Measurements from ENCODE around the gene TAAR1.
"Not testable (repeated sequence)": the region's sequence is repeated elsewhere in the genome, so short reads cannot be mapped to it uniquely, and the experiment has no call there.

TAAR1 gene

DNA sequence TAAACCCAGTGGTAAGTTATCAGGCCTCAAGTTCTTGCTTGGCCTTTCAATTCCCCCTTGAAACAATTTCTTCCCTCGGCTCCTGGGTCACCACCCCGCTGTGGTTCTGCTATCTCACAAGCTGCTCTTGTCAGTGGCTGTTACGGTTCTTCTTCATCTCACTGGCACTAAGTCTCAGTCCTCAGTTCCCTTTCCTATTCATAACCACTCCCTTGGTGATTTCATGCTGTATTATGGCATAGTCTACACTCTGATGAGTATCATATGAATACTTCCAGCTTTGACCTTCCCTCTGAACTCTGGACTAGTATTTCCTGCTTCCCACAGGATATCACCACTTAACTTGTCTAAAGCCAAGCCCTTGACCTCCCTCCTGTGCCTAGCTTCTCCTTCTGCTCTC lies 7.9 kb downstream of the TAAR1 start:
- no peak for DNase-seq

GRCh38 chr6:132650429-132650828 lies 8.6 kb downstream of the TAAR1 start:
- no peak for DNase-seq

GRCh38 chr6:132648828-132649227 lies 10.2 kb downstream of the TAAR1 start:
- no peak for DNase-seq

GRCh38 chr6:132648356-132648755 lies 10.6 kb downstream of the TAAR1 start:
- peak; percentile 6 for DNase-seq

DNA sequence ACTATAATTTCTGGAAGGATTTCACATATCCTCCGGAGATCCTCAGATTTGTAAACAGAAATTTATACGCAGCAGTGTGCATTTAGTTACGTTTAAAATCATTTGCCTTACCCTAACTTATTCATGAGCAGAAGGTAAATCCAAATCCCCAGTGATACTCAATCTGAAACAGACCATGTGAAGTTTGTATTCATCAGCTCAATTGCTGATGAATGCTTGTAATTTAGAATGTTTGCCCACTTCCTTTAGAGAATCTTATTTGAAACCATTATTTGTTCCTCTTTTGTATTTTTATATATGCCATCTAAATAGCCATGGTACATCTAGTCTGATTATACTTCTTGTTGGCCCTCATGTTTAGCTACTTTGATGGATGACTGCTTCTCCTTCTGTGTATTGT lies 15.4 kb downstream of the TAAR1 start:
- DNase-seq = no peak

DNA sequence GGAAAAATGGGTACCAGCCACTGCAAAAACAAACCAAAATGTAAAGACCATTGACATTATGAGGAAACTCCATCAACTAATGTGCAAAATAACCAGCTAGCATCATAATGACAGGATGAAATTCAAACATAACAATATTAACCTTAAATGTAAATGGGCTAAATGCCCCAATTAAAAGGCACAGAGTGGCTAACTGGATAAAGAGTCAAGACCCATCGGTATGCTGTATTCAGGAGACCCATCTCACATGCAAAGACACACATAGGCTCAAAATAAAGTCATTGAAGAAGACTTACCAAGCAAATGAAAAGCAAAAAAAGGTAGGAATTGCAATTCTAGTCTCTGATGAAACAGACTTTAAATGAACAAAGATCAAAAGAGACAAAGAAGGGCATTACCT lies 21.8 kb downstream of the TAAR1 start:
- DNase-seq = not testable (repeated sequence)

DNA sequence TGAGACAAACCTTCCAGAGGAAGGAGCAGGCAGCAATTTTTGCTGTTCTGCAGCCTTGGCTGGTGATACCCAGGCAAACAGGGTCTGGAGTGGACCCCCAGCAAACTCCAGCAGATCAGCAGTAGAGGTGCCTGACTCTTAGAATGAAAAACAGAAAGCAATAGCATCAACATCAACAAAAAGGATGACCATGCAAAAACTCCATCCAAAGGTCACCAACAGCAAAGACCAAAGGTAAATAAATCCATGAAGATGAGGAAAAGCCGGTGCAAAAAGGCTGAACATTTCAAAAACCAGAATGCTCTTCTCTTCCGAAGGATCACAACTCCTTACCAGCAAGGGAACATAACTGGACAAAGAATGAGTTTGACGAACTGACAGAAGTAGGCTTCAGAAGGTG lies 23.1 kb downstream of the TAAR1 start:
- not testable (repeated sequence) for DNase-seq

- DNase-seq = not testable (repeated sequence)
These were observed 23.7 kb downstream of the TAAR1 start for GRCh38 chr6:132635288-132635687.

GRCh38 chr6:132634796-132635195 lies 24.2 kb downstream of the TAAR1 start:
- DNase-seq = no peak

DNA sequence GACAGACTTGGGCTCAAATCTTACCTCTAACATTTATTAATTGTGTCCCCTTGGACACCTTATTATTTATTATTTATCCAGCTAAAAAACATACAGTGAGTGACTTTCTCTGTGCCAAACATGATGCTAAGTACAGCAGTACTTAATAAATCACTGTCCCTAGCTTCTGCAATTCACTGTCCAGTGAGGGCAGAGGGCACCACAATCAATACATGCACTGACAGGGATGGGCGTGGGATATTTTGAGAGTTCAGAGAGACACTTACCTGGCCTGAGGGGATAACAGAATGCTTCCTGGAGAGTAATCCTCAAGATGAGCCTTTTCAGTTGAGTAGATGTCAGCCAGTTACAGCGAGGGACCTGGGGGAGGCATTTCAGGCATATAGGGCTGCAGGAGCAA lies 25.6 kb downstream of the TAAR1 start:
- DNase-seq = no peak

- DNase-seq = no peak
These were observed 34.8 kb downstream of the TAAR1 start, which contains the start of gene TAAR2 for GRCh38 chr6:132624175-132624574. Gene TAAR2, minus strand, starts transcription at chr6:132624275. Its CDS starts 0 bp downstream, at chr6:132624275.

DNA sequence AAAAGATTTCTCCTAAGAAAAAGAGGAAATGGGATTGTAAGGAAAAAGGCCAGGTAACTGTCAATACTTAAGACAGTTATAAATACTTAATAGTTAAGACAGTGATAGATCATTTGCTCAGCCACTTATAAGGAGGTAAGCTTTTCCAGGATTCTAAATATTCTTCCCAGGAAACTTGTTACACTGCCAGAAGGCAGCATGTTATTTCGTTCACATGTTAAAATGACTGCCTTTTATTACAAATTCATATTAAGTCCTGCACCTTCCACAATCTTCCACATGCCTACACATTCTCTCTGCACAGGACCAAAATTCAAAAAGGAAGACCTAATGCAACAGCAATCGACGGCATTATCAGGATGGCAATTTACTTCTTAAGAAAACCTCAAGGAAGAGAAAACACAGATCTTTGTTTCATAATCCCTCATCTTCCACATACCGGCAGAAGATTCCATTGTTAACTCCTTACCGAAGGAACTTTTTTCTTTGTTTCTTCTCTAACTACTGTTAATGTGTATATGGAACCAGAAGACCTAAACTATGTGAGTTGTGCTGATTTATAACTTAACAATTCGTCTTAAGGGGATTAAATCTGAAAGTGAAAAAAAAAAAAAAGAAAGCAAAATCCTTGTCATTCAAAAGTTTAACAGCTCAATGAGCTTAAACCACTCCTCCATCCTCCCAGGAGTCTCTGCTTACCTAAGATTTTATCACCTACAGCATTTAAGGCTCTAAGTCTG lies 35.7 kb downstream of the TAAR1 start:
- DNase-seq = no peak

DNA sequence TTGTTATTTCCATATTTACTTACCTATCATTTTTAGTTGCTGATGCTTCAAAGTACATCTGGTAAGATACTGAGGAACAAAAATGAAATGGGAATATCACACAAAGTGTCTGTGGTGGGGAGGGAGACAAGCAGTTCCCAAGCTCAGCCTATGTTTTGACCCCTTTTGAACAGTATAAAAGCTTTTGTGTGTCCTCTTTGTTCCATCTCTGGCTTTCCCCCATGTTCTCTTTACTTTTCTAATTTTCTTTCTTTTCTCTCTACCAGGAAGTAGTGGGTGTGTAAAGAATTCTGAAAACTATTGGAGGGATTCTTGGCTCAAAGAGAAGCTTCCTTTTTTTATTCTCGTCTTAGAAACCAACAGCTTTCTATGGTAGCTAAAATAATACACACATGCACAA lies 42.3 kb downstream of the TAAR1 start:
- DNase-seq = no peak

GRCh38 chr6:132614554-132614953 lies 44.4 kb downstream of the TAAR1 start:
- DNase-seq = no peak

GRCh38 chr6:132612449-132613108 lies 46.4 kb downstream of the TAAR1 start:
- DNase-seq = no peak

GRCh38 chr6:132611616-132612015 lies 47.4 kb downstream of the TAAR1 start:
- no peak for DNase-seq

DNA sequence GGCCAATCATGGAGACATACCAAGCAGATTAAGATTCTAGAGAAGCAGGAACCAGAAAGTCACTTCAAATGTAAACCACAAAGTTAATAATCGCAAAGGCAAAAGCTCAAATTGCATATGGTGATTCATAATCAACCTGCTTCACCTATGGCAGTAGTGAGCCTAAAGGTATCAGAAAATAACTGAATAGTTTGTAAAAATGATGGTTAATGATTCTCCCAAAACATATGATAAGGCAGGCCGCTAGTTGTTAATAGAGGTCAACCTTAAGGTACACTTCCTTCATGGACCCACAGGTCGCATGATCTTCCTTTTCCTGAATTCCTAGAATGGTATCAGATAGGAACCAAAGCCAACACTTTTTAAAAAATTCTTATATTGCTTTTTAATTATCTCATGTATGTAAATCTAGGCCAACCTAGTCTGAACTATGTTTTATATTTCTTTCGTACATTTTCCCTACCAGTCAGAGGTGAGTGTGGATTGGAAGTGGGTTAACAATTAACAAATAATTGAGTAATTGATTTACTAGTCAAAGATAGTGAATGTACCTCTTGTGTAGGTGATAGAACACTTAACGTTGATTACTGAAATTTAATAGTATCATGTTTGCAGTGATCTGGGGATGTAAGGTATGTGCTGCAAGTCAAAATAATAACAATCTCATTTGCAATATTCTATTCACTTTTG lies 51.3 kb downstream of the TAAR1 start:
- no peak for DNase-seq

GRCh38 chr6:132604635-132605152 lies 54.3 kb downstream of the TAAR1 start:
- no peak for DNase-seq

- not testable (repeated sequence) for DNase-seq
These were observed 58.1 kb downstream of the TAAR1 start for GRCh38 chr6:132600900-132601299.

GRCh38 chr6:132598473-132598872 lies 60.5 kb downstream of the TAAR1 start:
- DNase-seq = no peak

DNA sequence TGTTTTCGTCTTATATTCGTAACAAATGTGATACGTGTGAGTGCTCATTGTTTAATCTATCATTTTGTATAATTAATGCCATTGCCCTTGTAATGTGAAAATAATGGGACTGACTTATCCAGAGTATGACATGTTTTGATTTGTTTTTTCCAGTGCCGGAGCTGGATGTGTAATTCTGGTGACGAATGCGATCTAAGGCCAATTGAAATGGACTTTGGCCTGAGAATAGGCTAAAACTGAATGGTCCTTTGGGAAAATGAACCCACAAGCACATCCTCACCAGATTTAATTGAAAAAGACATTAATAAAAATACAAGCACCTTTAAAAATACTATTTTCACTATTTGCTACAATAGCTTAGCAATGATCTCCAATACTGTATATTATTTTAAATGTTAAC lies 62.8 kb downstream of the TAAR1 start:
- no peak for DNase-seq

All from stimulated activated CD4-positive, alpha-beta T cell treated with anti-CD3 and anti-CD28 coated beads, Interleukin-15, amount 100 ng/mL, for 24 hours (primary cell).